ENCODE data around the gene RELN. TPM values are rescaled to one million over a fixed set of nuclear protein-coding genes. Genes with fewer than 3 reads are reported as not detected.

The RELN gene
- total and polyA plus RNA-seq, 2 donors (not counting 1 experiment from before 2014, with no cell fraction given), result not detected

DNA sequence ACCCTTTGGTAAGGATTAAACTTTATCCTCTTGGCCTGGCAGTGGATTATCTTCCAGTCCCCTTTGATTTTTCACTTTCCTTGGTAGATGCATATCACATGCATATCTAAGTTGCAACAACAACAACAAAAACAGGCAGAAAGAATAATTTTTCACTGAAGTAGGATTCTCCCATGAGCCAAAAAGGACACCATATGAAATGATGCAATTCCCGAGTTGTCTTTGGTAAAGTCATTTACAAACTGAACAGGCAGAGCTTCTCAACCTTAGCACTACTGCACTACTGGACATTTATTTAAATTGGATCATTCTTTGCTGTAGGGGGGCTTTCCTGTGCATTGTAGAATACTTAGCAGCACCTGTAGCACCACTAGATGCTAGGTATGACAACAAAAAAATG is 195.0 kb downstream of the RELN start:
- DNase-seq, result no peak
- WGBS (ENCODE audit: insufficient coverage), result no CpG with 5 or more reads among the region's 1 CpG
- ChIA-PET CTCF (no interaction called here), POLR2A (no interaction called here)
- Histone ChIP-seq H3K27me3 (replicated peaks in 1 of 4; ENCODE audit: control extremely low read depth in 1 of 4, control insufficient read depth in 3 of 4, insufficient read depth in 4 of 4, low read length in 3 of 4) (no peaks in the 10 kb centered on the region), H3K79me2 (ENCODE audit: control insufficient read depth, insufficient read depth, low read length) (no peaks in the 10 kb centered on the region), H3K9me3 (ENCODE audit: control extremely low read depth in 1 of 3, control insufficient read depth in 2 of 3, insufficient read depth in 1 of 3, low read length in 2 of 3) (no peaks in the 10 kb centered on the region), H3K36me3 (replicated peaks in 1 of 2; ENCODE audit: control extremely low read depth in 1 of 2, control insufficient read depth in 1 of 2, extremely low read depth in 1 of 2, insufficient read depth in 2 of 2, low read length in 1 of 2) (no peaks in the 10 kb centered on the region), H2AFZ (ENCODE audit: insufficient read depth, low read depth, low read length, poor library complexity, severe bottlenecking) (no peak overlapping the region), H3K9ac (ENCODE audit: low read length) (no peak overlapping the region), H4K20me1 (ENCODE audit: control insufficient read depth, insufficient read depth, low read length, poor library complexity, severe bottlenecking) (no peaks in the 10 kb centered on the region), H3K4me2 (replicated peaks; ENCODE audit: low read depth, low read length, poor library complexity, severe bottlenecking) (no peak overlapping the region), H3K27ac (ENCODE audit: low read length in 2 of 2) (no peak overlapping the region), H3K4me3 (ENCODE audit: control extremely low read depth in 1 of 5, extremely low read depth in 1 of 5, insufficient read depth in 1 of 5, low read depth in 2 of 5, low read length in 4 of 5) (no peak overlapping the region), H3K4me1 (ENCODE audit: control insufficient read depth in 2 of 2, insufficient read depth in 2 of 2, low read length in 2 of 2) (no peaks in the 10 kb centered on the region)
- Mint-ChIP-seq H3K9me3 (ENCODE audit: insufficient read depth) (peaks cover 3% of the 10 kb centered on the region), H3K4me3 (no peak overlapping the region), H3K27ac (no peak overlapping the region), H3K4me1 (no peaks in the 10 kb centered on the region), H3K27me3 (no peaks in the 10 kb centered on the region)
- no peak for ATAC-seq (ENCODE audit: low read depth)
- intact Hi-C loops (cut with micrococcal nuclease), result no loop called here
- TF ChIP-seq, protein P1, sequence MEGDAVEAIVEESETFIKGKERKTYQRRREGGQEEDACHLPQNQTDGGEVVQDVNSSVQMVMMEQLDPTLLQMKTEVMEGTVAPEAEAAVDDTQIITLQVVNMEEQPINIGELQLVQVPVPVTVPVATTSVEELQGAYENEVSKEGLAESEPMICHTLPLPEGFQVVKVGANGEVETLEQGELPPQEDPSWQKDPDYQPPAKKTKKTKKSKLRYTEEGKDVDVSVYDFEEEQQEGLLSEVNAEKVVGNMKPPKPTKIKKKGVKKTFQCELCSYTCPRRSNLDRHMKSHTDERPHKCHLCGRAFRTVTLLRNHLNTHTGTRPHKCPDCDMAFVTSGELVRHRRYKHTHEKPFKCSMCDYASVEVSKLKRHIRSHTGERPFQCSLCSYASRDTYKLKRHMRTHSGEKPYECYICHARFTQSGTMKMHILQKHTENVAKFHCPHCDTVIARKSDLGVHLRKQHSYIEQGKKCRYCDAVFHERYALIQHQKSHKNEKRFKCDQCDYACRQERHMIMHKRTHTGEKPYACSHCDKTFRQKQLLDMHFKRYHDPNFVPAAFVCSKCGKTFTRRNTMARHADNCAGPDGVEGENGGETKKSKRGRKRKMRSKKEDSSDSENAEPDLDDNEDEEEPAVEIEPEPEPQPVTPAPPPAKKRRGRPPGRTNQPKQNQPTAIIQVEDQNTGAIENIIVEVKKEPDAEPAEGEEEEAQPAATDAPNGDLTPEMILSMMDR (IDR thresholded peaks at IDR 0.05), result no peak
- no peak for TF ChIP-seq EZH2 (IDR thresholded peaks at IDR 0.05; ENCODE audit: borderline replicate concordance, insufficient read depth, low read depth, low read length, poor library complexity, severe bottlenecking)

DNA sequence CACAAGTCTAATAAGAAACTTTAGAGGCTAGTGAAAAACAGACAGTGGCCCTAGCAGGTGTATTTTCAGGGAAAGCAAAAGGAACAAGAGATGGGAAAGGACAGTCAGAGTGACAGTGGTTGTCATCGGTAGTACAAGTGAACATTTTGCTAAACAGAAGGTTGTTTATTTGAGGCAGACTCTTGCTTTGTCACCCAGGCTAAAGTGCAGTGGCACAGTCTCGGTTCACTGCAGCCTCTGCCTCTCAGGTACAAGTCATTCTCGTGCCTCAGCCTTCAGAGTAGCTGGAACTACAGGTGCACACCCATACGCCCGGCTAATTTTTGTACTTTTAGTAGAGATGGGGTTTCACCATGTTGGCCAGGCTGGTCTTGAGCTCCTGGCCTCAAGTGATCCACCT is 195.8 kb downstream of the RELN start:
- H3K4me1 Mint-ChIP-seq, result no peaks in the 10 kb centered on the region

More for the DNA sequence above, 195.8 kb downstream of the RELN start:
- Histone ChIP-seq H2AFZ (ENCODE audit: insufficient read depth, low read depth, low read length, poor library complexity, severe bottlenecking) (no peak overlapping the region), H4K20me1 (ENCODE audit: control insufficient read depth, insufficient read depth, low read length, poor library complexity, severe bottlenecking) (no peaks in the 10 kb centered on the region), H3K27ac (ENCODE audit: low read length in 2 of 2) (no peak overlapping the region), H3K79me2 (ENCODE audit: control insufficient read depth, insufficient read depth, low read length) (no peaks in the 10 kb centered on the region), H3K9ac (ENCODE audit: low read length) (no peak overlapping the region), H3K4me3 (ENCODE audit: control extremely low read depth in 1 of 5, extremely low read depth in 1 of 5, insufficient read depth in 1 of 5, low read depth in 2 of 5, low read length in 4 of 5) (no peak overlapping the region), H3K36me3 (replicated peaks in 1 of 2; ENCODE audit: control extremely low read depth in 1 of 2, control insufficient read depth in 1 of 2, extremely low read depth in 1 of 2, insufficient read depth in 2 of 2, low read length in 1 of 2) (no peaks in the 10 kb centered on the region), H3K27me3 (replicated peaks in 1 of 4; ENCODE audit: control extremely low read depth in 1 of 4, control insufficient read depth in 3 of 4, insufficient read depth in 4 of 4, low read length in 3 of 4) (no peaks in the 10 kb centered on the region), H3K4me1 (ENCODE audit: control insufficient read depth in 2 of 2, insufficient read depth in 2 of 2, low read length in 2 of 2) (no peaks in the 10 kb centered on the region), H3K4me2 (replicated peaks; ENCODE audit: low read depth, low read length, poor library complexity, severe bottlenecking) (no peak overlapping the region), H3K9me3 (ENCODE audit: control extremely low read depth in 1 of 3, control insufficient read depth in 2 of 3, insufficient read depth in 1 of 3, low read length in 2 of 3) (no peaks in the 10 kb centered on the region)
- Mint-ChIP-seq H3K27ac (no peak overlapping the region), H3K9me3 (ENCODE audit: insufficient read depth) (peaks cover 3% of the 10 kb centered on the region), H3K4me3 (no peak overlapping the region), H3K27me3 (no peaks in the 10 kb centered on the region)
- intact Hi-C loops (cut with micrococcal nuclease), result no loop called here
- POLR2A ChIA-PET, result no interaction called here
- 83% methylated on average over 5 of the region's 5 CpGs for WGBS (ENCODE audit: insufficient coverage)
- CTCF ChIA-PET, result no interaction called here
- no peak for ATAC-seq (ENCODE audit: low read depth)
- no peak for DNase-seq
- TF ChIP-seq, protein P1 (IDR thresholded peaks at IDR 0.05), result no peak
- no peak for TF ChIP-seq EZH2 (IDR thresholded peaks at IDR 0.05; ENCODE audit: borderline replicate concordance, insufficient read depth, low read depth, low read length, poor library complexity, severe bottlenecking)

All from B cell (primary cell).